Spleen (tissue), 11 donors: ENCODE measurements around the gene TAF15. TPM values are rescaled to one million over a fixed set of nuclear protein-coding genes. Genes with fewer than 3 reads are reported as not detected.

Source experiments
- DNase-seq: peaks from one replicate; pipeline ENCODE4 v3.0.0-alpha.2; 2020
- H3K27ac ChIP-seq, 8 donors: fragments of 200-600 bp; sonication (generic) in 7 of 8; 1 replicate in 4 of 8; 2 replicates in 4 of 8; pipeline versions ENCODE4 v1.5.0 to v1.8.0; 2016 to 2021; ENCODE audit warnings: inconsistent platforms in 4 of 8, mild to moderate bottlenecking in 4 of 8, moderate library complexity in 1 of 8
- H3K27me3 ChIP-seq, 7 donors: fragments of 200-600 bp; sonication (generic) in 6 of 7; replicated peaks in 1 of 7; 1 replicate in 4 of 7; 2 replicates in 3 of 7; pipeline versions ENCODE4 v1.5.0 to v1.8.0; 2016 to 2021; ENCODE audit warnings: inconsistent platforms in 3 of 7, mild to moderate bottlenecking in 1 of 7
- H3K36me3 ChIP-seq, 6 donors: fragments of 200-600 bp; sonication (generic) in 5 of 6; 1 replicate in 4 of 6; 2 replicates in 2 of 6; pipeline versions ENCODE4 v1.5.0 to v1.8.0; 2016 to 2021; ENCODE audit warnings: inconsistent platforms in 2 of 6
- H3K4me1 ChIP-seq, 6 donors: fragments of 200-600 bp; sonication (generic) in 5 of 6; 1 replicate in 3 of 6; 2 replicates in 3 of 6; pipeline versions ENCODE4 v1.5.0 to v1.8.0; 2016 to 2021; ENCODE audit warnings: inconsistent platforms in 3 of 6
- H3K4me3 ChIP-seq, 8 donors: fragments of 200-600 bp; sonication (generic) in 7 of 8; 1 replicate in 4 of 8; 2 replicates in 4 of 8; pipeline versions ENCODE4 v1.5.0 to v1.8.0; 2016 to 2021; ENCODE audit warnings: inconsistent platforms in 4 of 8, mild to moderate bottlenecking in 4 of 8, moderate library complexity in 2 of 8
- H3K9me3 ChIP-seq, 8 donors: fragments of 200-600 bp; sonication (generic) in 7 of 8; 1 replicate in 4 of 8; 2 replicates in 4 of 8; pipeline versions ENCODE4 v1.5.0 to v1.8.0; 2016 to 2021; ENCODE audit warnings: inconsistent platforms in 4 of 8
- CTCF ChIP-seq, 11 experiments: fragments of 200-600 bp in 7 of 11; fragments of 450-650 bp in 4 of 11; sonication (generic) in 4 of 11; IDR thresholded peaks in 8 of 11; conservative IDR thresholded peaks in 3 of 11; 1 replicate in 7 of 11; 2 replicates in 4 of 11; pipeline versions ENCODE4 v1.4.0 to v1.8.0; 2016 to 2021; ENCODE audit warnings: antibody characterized with exemption in 11 of 11, inconsistent platforms in 4 of 11, mild to moderate bottlenecking in 1 of 11
- POLR2A ChIP-seq, 3 donors: fragments of 450-650 bp; IDR thresholded peaks; one replicate each; pipeline ENCODE4 v1.5.1; 2017; ENCODE audit warnings: antibody characterized with exemption in 3 of 3, mild to moderate bottlenecking in 1 of 3
- POLR2AphosphoS5 ChIP-seq, 3 donors: sonication (generic); formaldehyde crosslinking; IDR thresholded peaks; one replicate each; pipeline ENCODE4 v1.5.1; 2017; ENCODE audit warnings: antibody characterized with exemption in 3 of 3
- WGBS, 5 donors: extraction: QIAGEN DNeasy Blood & Tissue Kit in 3 of 5; methylation state at CpG; one replicate each; pipeline versions ENCODE4 v1.1.5 to v1.1.7; 2013 to 2018; 5-methylcytosine and 5-hydroxymethylcytosine counted together
- intact Hi-C: fragments of 100-400 bp; cut with DNase I; formaldehyde crosslinking; loops from one replicate; pipeline ENCODE4 v1.15.0; 2023; ENCODE audit warnings: low total_unique reads
- polyA plus RNA-seq, 3 donors: library from polyadenylated mRNA; stranded (reverse); fragments of 200-250 nt; gene quantifications; one replicate each; pipeline ENCODE4 v1.2.1, GENCODE V29; 2013
- total RNA-seq, 7 donors: library from RNA; depleted of rRNA in 3 of 7; stranded (reverse); fragments of >200 nt in 3 of 7; fragmentation: NEBNext Ultra II Directional in 4 of 7; extraction: Animal tissue kit (Norgen Biotek cat#: 25700) in 4 of 7; gene quantifications; one replicate each; pipeline versions ENCODE4 v1.1.0 to v1.2.1, GENCODE V29; 2016 to 2021
- donor health status: healthy with polysubstance abuse.
- donor health status: DM: no; HTN: no; CAD: no; lungs with moderate emphysema.
- donor health status: DM: no; HTN: no; CAD: no.
- donor health status: Bipolar disorder and iron deficiency.
- donor health status: healthy.
- donor health status: DM: no; HTN: no; CAD: no.
- donor health status: DM: yes; HTN: yes; CAD: no.

TAF15 gene
- total and polyA plus RNA-seq, 10 donors = 55.9 to 184 (median 108) TPM

- Histone ChIP-seq H3K4me3 (no peak overlapping the region), H3K27ac (peak overlapping the region in 6 of 8 donors; percentile 42 to 84 (median 58)), H3K9me3 (no peaks in the 10 kb centered on the region), H3K4me1 (peaks cover 0 to 50% (median 25%) of the 10 kb centered on the region in 6 donors), H3K36me3 (no peaks in the 10 kb centered on the region), H3K27me3 (no peaks in the 10 kb centered on the region)
- intact Hi-C loops = no loop called here
- 67 to 91% (median 75%) methylated on average over 2 of the region's 2 CpGs for WGBS, 5 donors
- DNase-seq = no peak
- TF ChIP-seq POLR2AphosphoS5 (IDR thresholded peaks at IDR 0.05) = no peak
- no peak for TF ChIP-seq POLR2A (IDR thresholded peaks at IDR 0.05)
- no peak for TF ChIP-seq CTCF (IDR thresholded peaks at IDR 0.05 in 8 of 11, conservative IDR thresholded peaks at IDR 0.05 in 3 of 11)
These were observed 80.0 kb downstream of the TAF15 start for GRCh38 chr17:35889241-35889640.

GRCh38 chr17:35889818-35890773 is 80.8 kb downstream of the TAF15 start:
- Histone ChIP-seq H3K27me3 (no peaks in the 10 kb centered on the region), H3K9me3 (no peaks in the 10 kb centered on the region), H3K4me3 (no peak overlapping the region), H3K36me3 (no peaks in the 10 kb centered on the region), H3K27ac (peak overlapping the region; percentile 41 to 84 (median 50)), H3K4me1 (peaks cover 0 to 50% (median 25%) of the 10 kb centered on the region in 6 donors)
- DNase-seq = no peak
- TF ChIP-seq POLR2A (IDR thresholded peaks at IDR 0.05) = no peak
- no peak for TF ChIP-seq CTCF (IDR thresholded peaks at IDR 0.05 in 8 of 11, conservative IDR thresholded peaks at IDR 0.05 in 3 of 11)
- no peak for TF ChIP-seq POLR2AphosphoS5 (IDR thresholded peaks at IDR 0.05)
- intact Hi-C loops = no loop called here
- WGBS, 5 donors = 56 to 88% (median 75%) methylated on average over 2 of the region's 2 CpGs

GRCh38 chr17:35890774-35891155 is 81.5 kb downstream of the TAF15 start:
- peak; percentile 80 for DNase-seq
- Histone ChIP-seq H3K36me3 (no peaks in the 10 kb centered on the region), H3K27me3 (no peaks in the 10 kb centered on the region), H3K27ac (peak overlapping the region in 5 of 8 donors; percentile 42 to 84 (median 69)), H3K4me1 (peaks cover 0 to 57% (median 27%) of the 10 kb centered on the region in 6 donors), H3K9me3 (no peaks in the 10 kb centered on the region), H3K4me3 (no peak overlapping the region)
- intact Hi-C loops = no loop called here
- no peak for TF ChIP-seq CTCF (IDR thresholded peaks at IDR 0.05 in 8 of 11, conservative IDR thresholded peaks at IDR 0.05 in 3 of 11)
- TF ChIP-seq POLR2AphosphoS5 (IDR thresholded peaks at IDR 0.05) = peak in 1 of 3 donors; percentile 74
- TF ChIP-seq POLR2A (IDR thresholded peaks at IDR 0.05) = no peak
- WGBS, 5 donors = 57 to 79% (median 67%) methylated on average over 4 of the region's 4 CpGs

GRCh38 chr17:35891269-35891668 is 82.0 kb downstream of the TAF15 start:
- H3K9me3 ChIP-seq = no peaks in the 10 kb centered on the region
- H3K4me1 ChIP-seq = peaks cover 0 to 62% (median 28%) of the 10 kb centered on the region in 6 donors
- no peak for TF ChIP-seq POLR2A (IDR thresholded peaks at IDR 0.05)
- no peak for TF ChIP-seq CTCF (IDR thresholded peaks at IDR 0.05 in 8 of 11, conservative IDR thresholded peaks at IDR 0.05 in 3 of 11)
- no peak for TF ChIP-seq POLR2AphosphoS5 (IDR thresholded peaks at IDR 0.05)
- H3K4me3 ChIP-seq = no peak overlapping the region
- H3K36me3 ChIP-seq = no peaks in the 10 kb centered on the region
- H3K27ac ChIP-seq = peak overlapping the region in 6 of 8 donors; percentile 22 to 81 (median 60)
- no peak for DNase-seq
- WGBS, 5 donors = 80 to 88% (median 83%) methylated on average over 4 of the region's 4 CpGs
- intact Hi-C loops = no loop called here
- H3K27me3 ChIP-seq = peaks cover 0 to 3% (median 0%) of the 10 kb centered on the region in 7 donors
